H1 (cell line): ENCODE measurements around the gene PLSCR1. TPM values are rescaled to one million over a fixed set of nuclear protein-coding genes. Genes with fewer than 3 reads are reported as not detected.
"Not testable (repeated sequence)": the region's sequence is repeated elsewhere in the genome, so short reads cannot be mapped to it uniquely, and the experiment has no call there.

Source experiments
- CTCF ChIA-PET: fragments of 300-600 bp; sonication (Branson Sonifier 250); formaldehyde crosslinking; loops from one replicate; lab custom pipeline; 2021; ENCODE audit not compliant: partially characterized antibody; lab: Charles Lee
- POLR2A ChIA-PET: fragments of 300-600 bp; sonication (Branson Sonifier 250); formaldehyde crosslinking; loops from one replicate; lab custom pipeline; 2021; ENCODE audit warnings: inconsistent platforms; ENCODE audit not compliant: partially characterized antibody; lab: Charles Lee
- DNase-seq, 2 experiments: peaks; one replicate each; pipeline versions ENCODE4 v3.0.0 to v3.0.0-alpha.2; 2010 to 2022; ENCODE audit warnings: low spot score in 2 of 2, low read depth in 1 of 2, mixed read lengths in 1 of 2
- FAIRE-seq: peaks from 2 replicates; lab custom pipeline; 2011; peaks lifted over from hg19 to GRCh38; lab: Jason Lieb, UNC
- H2AFZ ChIP-seq: 2 replicates; pipeline ENCODE4 v1.8.1; 2012; ENCODE audit warnings: low read length, inconsistent platforms
- H2AK5ac ChIP-seq: 2 replicates; pipeline ENCODE4 v1.6.1; 2013; ENCODE audit warnings: low read depth, low read length
- H2BK120ac ChIP-seq: replicated peaks from 2 replicates; pipeline ENCODE3; 2013; ENCODE audit warnings: low read depth, low read length, inconsistent platforms
- H2BK12ac ChIP-seq: 2 replicates; pipeline ENCODE4 v1.6.1; 2013; ENCODE audit warnings: low read depth, low read length
- H2BK15ac ChIP-seq: 2 replicates; pipeline ENCODE4 v1.6.1; 2013; ENCODE audit warnings: low read length
- H2BK20ac ChIP-seq: 2 replicates; pipeline ENCODE4 v1.6.1; 2013; ENCODE audit warnings: low read length
- H2BK5ac ChIP-seq: 2 replicates; pipeline ENCODE4 v1.6.1; 2013; ENCODE audit warnings: low read depth, low read length
- H3K14ac ChIP-seq: 2 replicates; pipeline ENCODE4 v1.6.1; 2013; ENCODE audit warnings: inconsistent platforms; ENCODE audit not compliant: insufficient read length
- H3K18ac ChIP-seq: 2 replicates; pipeline ENCODE4 v1.6.1; 2013; ENCODE audit warnings: low read length; ENCODE audit errors: extremely low read depth
- H3K23ac ChIP-seq: 2 replicates; pipeline ENCODE4 v1.6.1; 2013; ENCODE audit warnings: inconsistent platforms; ENCODE audit not compliant: insufficient read length
- H3K23me2 ChIP-seq: 2 replicates; pipeline ENCODE4 v1.6.1; 2013; ENCODE audit warnings: low read depth, low read length
- H3K27ac ChIP-seq: 2 replicates; pipeline ENCODE4 v1.6.1; 2011; ENCODE audit warnings: low read depth, low read length, inconsistent platforms
- H3K27me3 ChIP-seq, 4 experiments: replicated peaks in 1 of 4; 1 replicate in 1 of 4; 2 replicates in 3 of 4; pipeline versions ENCODE4 v1.6.1 to v1.8.1; 2011 to 2013; ENCODE audit warnings: low read length in 3 of 4, mild to moderate bottlenecking in 3 of 4, inconsistent platforms in 2 of 4, mixed read lengths in 2 of 4, moderate library complexity in 1 of 4; ENCODE audit not compliant: control insufficient read depth in 3 of 4, insufficient read depth in 3 of 4; ENCODE audit errors: extremely low read depth in 1 of 4
- H3K36me3 ChIP-seq, 4 experiments: 2 replicates each; pipeline versions ENCODE4 v1.6.1 to v1.8.1; 2011 to 2013; ENCODE audit warnings: mild to moderate bottlenecking in 4 of 4, low read length in 3 of 4, moderate library complexity in 2 of 4, control low read depth in 1 of 4, inconsistent platforms in 1 of 4; ENCODE audit not compliant: insufficient read depth in 4 of 4, control insufficient read depth in 2 of 4
- H3K4ac ChIP-seq: replicated peaks from 2 replicates; pipeline ENCODE3; 2013; ENCODE audit warnings: low read length, low read depth, mixed read lengths, inconsistent platforms; ENCODE audit not compliant: insufficient read length
- H3K4me1 ChIP-seq, 4 experiments: replicated peaks in 1 of 4; 1 replicate in 1 of 4; 2 replicates in 3 of 4; pipeline versions ENCODE4 v1.6.1 to v1.8.1; 2011 to 2013; ENCODE audit warnings: low read length in 3 of 4, inconsistent platforms in 2 of 4, mixed read lengths in 1 of 4; ENCODE audit not compliant: insufficient read depth in 4 of 4, control insufficient read depth in 3 of 4
- H3K4me2 ChIP-seq, 2 experiments: 2 replicates each; pipeline versions ENCODE4 v1.6.1 to v1.8.1; 2011 to 2013; ENCODE audit warnings: low read depth in 2 of 2, low read length in 2 of 2, control low read depth in 1 of 2, inconsistent platforms in 1 of 2, mild to moderate bottlenecking in 1 of 2; ENCODE audit not compliant: insufficient read depth in 1 of 2
- H3K4me3 ChIP-seq, 4 experiments: fragments of 200-600, 300-600 bp in 1 of 4; sonication (generic), shearing (Covaris generic), sonication (Bioruptor Twin) in 1 of 4; 2 replicates each; pipeline versions ENCODE4 v1.5.1 to v1.8.1; 2011 to 2016; ENCODE audit warnings: low read length in 4 of 4, low read depth in 3 of 4, control low read depth in 2 of 4, inconsistent platforms in 2 of 4, mild to moderate bottlenecking in 2 of 4, mixed read lengths in 1 of 4, moderate library complexity in 1 of 4; ENCODE audit not compliant: insufficient read depth in 2 of 4; ENCODE audit errors: extremely low read depth in 1 of 4
- H3K56ac ChIP-seq: replicated peaks from 2 replicates; pipeline ENCODE3; 2013; ENCODE audit warnings: low read depth, mild to moderate bottlenecking, mixed read lengths, low read length, inconsistent platforms; ENCODE audit not compliant: insufficient read length
- H3K79me1 ChIP-seq: 2 replicates; pipeline ENCODE4 v1.6.1; 2013; ENCODE audit warnings: low read depth, low read length, control low read depth
- H3K79me2 ChIP-seq, 2 experiments: 2 replicates each; pipeline versions ENCODE4 v1.6.1 to v1.8.1; 2012 to 2013; ENCODE audit warnings: low read length in 2 of 2, mild to moderate bottlenecking in 2 of 2, inconsistent platforms in 1 of 2; ENCODE audit not compliant: insufficient read depth in 2 of 2, control insufficient read depth in 1 of 2
- H3K9ac ChIP-seq, 4 experiments: replicated peaks in 1 of 4; 1 replicate in 1 of 4; 2 replicates in 3 of 4; pipeline versions ENCODE4 v1.6.1 to v1.8.1; 2011 to 2013; ENCODE audit warnings: low read depth in 3 of 4, low read length in 3 of 4, control low read depth in 2 of 4, mild to moderate bottlenecking in 2 of 4, moderate library complexity in 2 of 4, inconsistent platforms in 1 of 4; ENCODE audit errors: extremely low read depth in 1 of 4
- H3K9me3 ChIP-seq, 2 experiments: 2 replicates each; pipeline versions ENCODE4 v1.6.1 to v1.8.1; 2012 to 2013; ENCODE audit warnings: mild to moderate bottlenecking in 2 of 2, moderate library complexity in 2 of 2, control low read depth in 1 of 2, inconsistent platforms in 1 of 2, low read depth in 1 of 2, low read length in 1 of 2, mixed read lengths in 1 of 2; ENCODE audit not compliant: insufficient read depth in 2 of 2
- H4K20me1 ChIP-seq, 2 experiments: replicated peaks in 1 of 2; 2 replicates each; pipeline versions ENCODE3 to v1.8.1; 2011 to 2013; ENCODE audit warnings: inconsistent platforms in 2 of 2, low read length in 2 of 2, mild to moderate bottlenecking in 1 of 2; ENCODE audit not compliant: insufficient read depth in 2 of 2, control insufficient read depth in 1 of 2
- H4K5ac ChIP-seq: 2 replicates; pipeline ENCODE4 v1.6.1; 2013; ENCODE audit warnings: low read length, low read depth, mixed read lengths, inconsistent platforms; ENCODE audit not compliant: insufficient read length
- H4K8ac ChIP-seq: 2 replicates; pipeline ENCODE4 v1.8.0; 2013; ENCODE audit warnings: mild to moderate bottlenecking, moderate library complexity, low read length, inconsistent platforms; ENCODE audit not compliant: insufficient read depth; ENCODE audit errors: extremely low read depth
- H4K91ac ChIP-seq: replicated peaks from 2 replicates; pipeline ENCODE3; 2013; ENCODE audit warnings: low read length, mixed read lengths, inconsistent platforms; ENCODE audit not compliant: insufficient read length
- WGBS, 2 experiments: shearing (Covaris generic) in 1 of 2; methylation state at CpG; one replicate each; pipeline versions ENCODE4 v1.1.6 to v1.1.7; 2013 to 2015; ENCODE audit warnings: low lambda C conversion rate in 2 of 2, mixed read lengths in 2 of 2, inconsistent platforms in 1 of 2, low coverage in 1 of 2, missing lambda C conversion rate in 1 of 2; ENCODE audit not compliant: insufficient replicate concordance in 2 of 2, insufficient coverage in 1 of 2, insufficient read length in 1 of 2; ENCODE audit errors: extremely low coverage in 1 of 2, missing lambda C conversion rate in 1 of 2; 5-methylcytosine and 5-hydroxymethylcytosine counted together
- polyA plus RNA-seq, 7 experiments: library from polyadenylated mRNA; depleted of rRNA in 3 of 7; stranded (reverse) in 5 of 7; unstranded in 2 of 7; fragments of >200 nt in 5 of 7; fragments of 200-250 nt in 2 of 7; gene quantifications; 1 replicate in 5 of 7; 2 replicates in 1 of 7; 4 replicates in 1 of 7; pipeline versions ENCODE4 v1.2.1 to v1.2.3, GENCODE V29; 2011 to 2013; ENCODE audit warnings: missing spikeins in 2 of 7, mixed read lengths in 2 of 7
- total RNA-seq: library from RNA; stranded (reverse); fragmentation: NEBNext Ultra II Directional; extraction: Animal tissue kit (Norgen Biotek cat#: 25700); gene quantifications from 2 replicates; pipeline ENCODE4 v1.2.1, GENCODE V29; 2021
- TF ChIP-seq, protein P1 (sequence below): IDR thresholded peaks from 2 replicates; pipeline ENCODE4 v1.6.1; 2012; ENCODE audit warnings: inconsistent platforms

The PLSCR1 gene
- total and polyA plus RNA-seq, 2 of the 8 experiments (the other 6 are each of a cell fraction or from before 2014, with no cell fraction given), result 32.2 to 48.5 TPM

DNA sequence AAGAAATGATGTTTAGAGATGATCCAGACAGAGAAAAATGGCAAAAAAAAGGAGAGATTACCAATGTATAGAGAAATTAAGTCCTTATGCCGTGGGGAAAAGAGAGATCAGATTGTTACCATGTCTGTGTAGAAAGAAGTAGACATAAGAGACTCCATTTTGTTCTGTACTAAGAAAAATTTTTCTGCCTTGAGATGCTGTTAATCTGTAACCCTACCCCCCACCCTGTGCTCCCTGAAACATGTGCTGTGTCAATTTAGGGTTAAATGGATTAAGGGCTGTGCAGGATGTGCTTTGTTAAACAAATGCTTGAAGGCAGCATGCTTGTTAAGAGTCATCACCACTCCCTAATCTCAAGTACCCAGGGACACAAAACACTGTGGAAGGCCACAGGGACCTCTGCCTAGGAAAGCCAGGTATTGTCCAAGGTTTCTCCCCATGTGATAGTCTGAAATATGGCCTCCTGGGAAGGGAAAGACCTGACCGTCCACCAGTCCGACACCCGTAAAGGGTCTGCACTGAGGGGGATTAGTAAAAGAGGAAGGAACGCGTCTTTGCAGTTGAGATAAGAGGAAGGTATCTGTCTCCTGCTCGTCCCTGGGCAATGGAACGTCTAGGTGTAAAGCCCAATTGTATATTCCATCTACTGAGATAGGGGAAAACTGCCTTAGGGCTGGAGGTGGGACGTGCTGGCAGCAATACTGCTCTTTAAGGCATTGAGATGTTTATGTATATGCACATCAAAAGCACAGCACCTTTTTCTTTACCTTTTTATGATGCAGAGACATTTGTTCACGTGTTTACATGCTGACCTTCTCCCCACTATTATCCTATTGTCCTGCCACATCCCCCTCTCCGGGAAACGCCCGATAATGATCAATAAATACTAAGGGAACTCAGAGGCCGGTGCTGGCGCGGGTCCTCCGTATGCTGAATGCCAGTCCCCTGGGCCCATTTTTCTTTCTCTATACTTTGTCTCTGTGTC, 21.9 kb downstream of the PLSCR1 start:
- H3K4me1 ChIP-seq, result peaks cover 0 to 11% (median 9%) of the 10 kb centered on the region in 4 experiments; a peak in 3 of 7 replicates
- peak overlapping the region; percentile 5 for H2BK12ac ChIP-seq
- H3K79me1 ChIP-seq, H2BK120ac ChIP-seq, H2AK5ac ChIP-seq, H4K20me1 ChIP-seq, H4K91ac ChIP-seq, H3K4ac ChIP-seq, H3K9ac ChIP-seq, H3K27me3 ChIP-seq, H4K8ac ChIP-seq, H3K79me2 ChIP-seq, H3K18ac ChIP-seq, DNase-seq, H2AFZ ChIP-seq, FAIRE-seq, H3K9me3 ChIP-seq, H3K56ac ChIP-seq, CTCF ChIA-PET, H2BK15ac ChIP-seq, H3K23me2 ChIP-seq, H3K23ac ChIP-seq, H2BK20ac ChIP-seq, POLR2A ChIA-PET, H3K14ac ChIP-seq: not testable (repeated sequence)
- WGBS, 2 experiments, result 40% methylated on average over 17 of the region's 17 CpGs; no CpG with 5 or more reads in 1 of the 2 experiments
- peak overlapping the region; percentile 18 for H4K5ac ChIP-seq
- H3K36me3 ChIP-seq, result peaks cover 0 to 11% (median under 1%) of the 10 kb centered on the region in 4 experiments; a peak in 2 of 8 replicates
- H3K27ac ChIP-seq, result peak overlapping the region; percentile 40; the same call in 1 of the 2 replicates
- peak overlapping the region; percentile 40 to 43 for H3K4me2 ChIP-seq
- TF ChIP-seq, protein P1, sequence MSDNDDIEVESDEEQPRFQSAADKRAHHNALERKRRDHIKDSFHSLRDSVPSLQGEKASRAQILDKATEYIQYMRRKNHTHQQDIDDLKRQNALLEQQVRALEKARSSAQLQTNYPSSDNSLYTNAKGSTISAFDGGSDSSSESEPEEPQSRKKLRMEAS, result 0 out of 2 replicates have a peak, but pooled peaks have one; percentile 18
- H2BK5ac ChIP-seq, result peak overlapping the region; percentile 41; the same call in 1 of the 2 replicates
- H3K4me3 ChIP-seq, result peak overlapping the region in 1 of 4 experiments; percentile 27; a peak in 1 of 8 replicates
